Spleen (tissue), 7 donors: ENCODE results near the gene RCOR3.

Experiments used
- CTCF ChIP-seq, 11 experiments: fragments of 200-600 bp in 7 of 11; fragments of 450-650 bp in 4 of 11; sonication (generic) in 4 of 11; IDR thresholded peaks in 8 of 11; conservative IDR thresholded peaks in 3 of 11; 1 replicate in 7 of 11; 2 replicates in 4 of 11; pipeline versions ENCODE4 v1.4.0 to v1.8.0; 2016 to 2021; ENCODE audit warnings: antibody characterized with exemption in 11 of 11, inconsistent platforms in 4 of 11, mild to moderate bottlenecking in 1 of 11
- POLR2A ChIP-seq, 3 donors: fragments of 450-650 bp; IDR thresholded peaks; one replicate each; pipeline ENCODE4 v1.5.1; 2017; ENCODE audit warnings: antibody characterized with exemption in 3 of 3, mild to moderate bottlenecking in 1 of 3
- POLR2AphosphoS5 ChIP-seq, 3 donors: sonication (generic); formaldehyde crosslinking; IDR thresholded peaks; one replicate each; pipeline ENCODE4 v1.5.1; 2017; ENCODE audit warnings: antibody characterized with exemption in 3 of 3
- donor health status: DM: no; HTN: no; CAD: no; lungs with moderate emphysema.
- donor health status: DM: no; HTN: no; CAD: no.
- donor health status: DM: no; HTN: no; CAD: no.

DNA sequence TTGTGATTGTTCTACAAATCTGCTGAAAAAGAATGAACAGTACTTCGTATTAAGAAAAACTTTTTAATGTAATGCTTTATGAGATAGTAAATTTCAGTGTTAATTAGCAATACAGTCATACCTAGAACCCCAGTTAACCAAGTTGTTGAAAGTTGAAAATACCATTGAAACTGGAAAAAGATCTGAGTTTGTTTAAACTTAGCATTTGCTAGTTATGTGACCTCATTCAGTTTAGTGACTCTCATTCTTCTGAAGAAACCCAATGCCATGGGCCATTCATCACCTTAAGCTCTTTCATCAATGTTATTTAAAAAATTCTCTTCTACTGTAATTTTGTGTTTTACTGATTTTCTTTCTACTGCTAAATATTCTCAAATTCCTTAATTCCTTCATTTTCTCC is 20.2 kb downstream of the RCOR3 start:
- TF ChIP-seq CTCF (IDR thresholded peaks at IDR 0.05 in 8 of 11, conservative IDR thresholded peaks at IDR 0.05 in 3 of 11) (no peak), POLR2AphosphoS5 (IDR thresholded peaks at IDR 0.05) (no peak), POLR2A (IDR thresholded peaks at IDR 0.05) (no peak)
